H9 (cell line): ENCODE results near the gene USP7. TPM values are rescaled to one million over a fixed set of nuclear protein-coding genes. Genes with fewer than 3 reads are reported as not detected.

ENCODE experiments used
- DNase-seq: peaks from one replicate; pipeline ENCODE4 v3.0.0-alpha.2; 2017
- H2AFZ ChIP-seq: one replicate; pipeline ENCODE4 v1.6.1; 2013; ENCODE audit warnings: mild to moderate bottlenecking, low read length, control low read depth, moderate library complexity
- H2AK5ac ChIP-seq: 2 replicates; pipeline ENCODE4 v1.6.1; 2013; ENCODE audit warnings: low read length, control low read depth, mixed read lengths; ENCODE audit not compliant: insufficient read length
- H2BK120ac ChIP-seq: one replicate; pipeline ENCODE4 v1.6.1; 2013; ENCODE audit warnings: low read depth, mild to moderate bottlenecking, low read length, control low read depth, inconsistent platforms; ENCODE audit not compliant: poor library complexity, severe bottlenecking
- H2BK12ac ChIP-seq: 2 replicates; pipeline ENCODE4 v1.6.1; 2013; ENCODE audit warnings: low read length, control low read depth, mixed read lengths, low read depth; ENCODE audit not compliant: insufficient read length
- H2BK15ac ChIP-seq: 2 replicates; pipeline ENCODE4 v1.6.1; 2013; ENCODE audit warnings: low read depth, low read length, control low read depth
- H2BK20ac ChIP-seq: one replicate; pipeline ENCODE4 v1.6.1; 2013; ENCODE audit warnings: low read depth, mild to moderate bottlenecking, low read length, control low read depth, inconsistent platforms; ENCODE audit not compliant: poor library complexity, severe bottlenecking
- H2BK5ac ChIP-seq: 2 replicates; pipeline ENCODE4 v1.6.1; 2013; ENCODE audit warnings: low read length, control low read depth, mixed read lengths; ENCODE audit not compliant: insufficient read length
- H3K14ac ChIP-seq: 2 replicates; pipeline ENCODE4 v1.6.1; 2013; ENCODE audit warnings: low read length, control low read depth; ENCODE audit not compliant: insufficient read depth
- H3K18ac ChIP-seq: 2 replicates; pipeline ENCODE4 v1.6.1; 2013; ENCODE audit warnings: low read depth, mild to moderate bottlenecking, mixed read lengths, low read length, control low read depth; ENCODE audit not compliant: insufficient read length
- H3K23ac ChIP-seq: 2 replicates; pipeline ENCODE4 v1.6.1; 2013; ENCODE audit warnings: low read length, control low read depth, mixed read lengths, low read depth; ENCODE audit not compliant: insufficient read length
- H3K23me2 ChIP-seq: 2 replicates; pipeline ENCODE4 v1.6.1; 2013; ENCODE audit warnings: low read depth, mild to moderate bottlenecking, mixed read lengths, low read length, control low read depth; ENCODE audit not compliant: insufficient read length, poor library complexity, severe bottlenecking
- H3K27ac ChIP-seq: 2 replicates; pipeline ENCODE4 v1.5.1; 2013; ENCODE audit warnings: low read length, control low read depth, mixed read lengths, low read depth; ENCODE audit not compliant: insufficient read length
- H3K27me3 ChIP-seq: 2 replicates; pipeline ENCODE4 v1.6.1; 2013; ENCODE audit warnings: low read length, control low read depth, inconsistent platforms; ENCODE audit not compliant: insufficient read depth
- H3K4ac ChIP-seq: 2 replicates; pipeline ENCODE4 v1.6.1; 2013; ENCODE audit warnings: low read depth, mild to moderate bottlenecking, control low read depth, inconsistent platforms, low read length, moderate library complexity
- H3K4me1 ChIP-seq: 2 replicates; pipeline ENCODE4 v1.6.1; 2013; ENCODE audit warnings: low read length, control low read depth, inconsistent platforms; ENCODE audit not compliant: insufficient read depth
- H3K4me2 ChIP-seq: 2 replicates; pipeline ENCODE4 v1.6.1; 2013; ENCODE audit warnings: low read length, control low read depth, mixed read lengths; ENCODE audit not compliant: insufficient read length, insufficient read depth
- H3K56ac ChIP-seq: 2 replicates; pipeline ENCODE4 v1.6.1; 2013; ENCODE audit warnings: low read depth, mild to moderate bottlenecking, mixed read lengths, low read length, control low read depth; ENCODE audit not compliant: insufficient read length
- H3K79me1 ChIP-seq: 2 replicates; pipeline ENCODE4 v1.6.1; 2013; ENCODE audit warnings: low read depth, mild to moderate bottlenecking, moderate library complexity, low read length, control low read depth, inconsistent platforms; ENCODE audit not compliant: insufficient read depth, poor library complexity, severe bottlenecking
- H3K79me2 ChIP-seq: 2 replicates; pipeline ENCODE4 v1.6.1; 2013; ENCODE audit warnings: low read length, control low read depth, inconsistent platforms; ENCODE audit not compliant: insufficient read depth
- H3K9ac ChIP-seq: 2 replicates; pipeline ENCODE4 v1.6.1; 2013; ENCODE audit warnings: low read length, control low read depth, mixed read lengths; ENCODE audit not compliant: insufficient read length; ENCODE audit errors: extremely low read depth
- H3K9me3 ChIP-seq: one replicate; pipeline ENCODE4 v1.6.1; 2013; ENCODE audit warnings: low read depth, low read length, inconsistent platforms; ENCODE audit not compliant: control insufficient read depth
- H3T11ph ChIP-seq: one replicate; pipeline ENCODE4 v1.6.1; 2013; ENCODE audit warnings: mild to moderate bottlenecking, low read length, control low read depth, inconsistent platforms
- H4K20me1 ChIP-seq: one replicate; pipeline ENCODE4 v1.6.1; 2013; ENCODE audit not compliant: control insufficient read depth, insufficient read length, insufficient read depth
- H4K5ac ChIP-seq: 2 replicates; pipeline ENCODE4 v1.6.1; 2013; ENCODE audit warnings: low read depth, mild to moderate bottlenecking, mixed read lengths, low read length, control low read depth; ENCODE audit not compliant: insufficient read length
- H4K8ac ChIP-seq: replicated peaks from 2 replicates; pipeline ENCODE4 v1.6.1; 2013; ENCODE audit warnings: low read length, control low read depth, mixed read lengths, low read depth; ENCODE audit not compliant: insufficient read length
- H4K91ac ChIP-seq: 2 replicates; pipeline ENCODE4 v1.6.1; 2013; ENCODE audit warnings: low read depth, mild to moderate bottlenecking, moderate library complexity, mixed read lengths, low read length, control low read depth; ENCODE audit not compliant: insufficient read length
- H3K27ac Mint-ChIP-seq, 3 experiments: 2 replicates in 2 of 3; 3 replicates in 1 of 3; pipeline ENCODE4 v1.8.0; 2020 to 2021; ENCODE audit warnings: mixed read lengths in 3 of 3, mild to moderate bottlenecking in 1 of 3, moderate library complexity in 1 of 3
- H3K27me3 Mint-ChIP-seq: 2 replicates; pipeline ENCODE4 v1.8.0; 2021; ENCODE audit warnings: low read depth, mild to moderate bottlenecking, moderate library complexity, mixed read lengths
- H3K36me3 Mint-ChIP-seq, 3 experiments: 2 replicates in 2 of 3; 3 replicates in 1 of 3; pipeline ENCODE4 v1.8.0; 2020 to 2021; ENCODE audit warnings: low read depth in 3 of 3, mixed read lengths in 3 of 3; ENCODE audit not compliant: insufficient read depth in 1 of 3
- H3K4me1 Mint-ChIP-seq, 2 experiments: 2 replicates each; pipeline ENCODE4 v1.8.0; 2020; ENCODE audit warnings: mixed read lengths in 2 of 2
- H3K4me3 Mint-ChIP-seq, 2 experiments: 2 replicates in 1 of 2; 3 replicates in 1 of 2; pipeline ENCODE4 v1.8.0; 2020 to 2021; ENCODE audit warnings: mild to moderate bottlenecking in 2 of 2, mixed read lengths in 2 of 2, moderate library complexity in 1 of 2
- H3K9me3 Mint-ChIP-seq, 2 experiments: 2 replicates in 1 of 2; 3 replicates in 1 of 2; pipeline ENCODE4 v1.8.0; 2020; ENCODE audit warnings: mild to moderate bottlenecking in 2 of 2, mixed read lengths in 2 of 2, moderate library complexity in 1 of 2
- whole genome bisulfite sequencing: extraction: QIAGEN DNeasy Blood & Tissue Kit; methylation state at CpG from one replicate; pipeline ENCODE4 v1.1.7; 2013; ENCODE audit warnings: missing lambda C conversion rate, low lambda C conversion rate, mixed read lengths; ENCODE audit not compliant: insufficient read length; ENCODE audit errors: extremely low coverage; 5-methylcytosine and 5-hydroxymethylcytosine counted together
- total RNA-seq: library from RNA; stranded (reverse); gene quantifications from 2 replicates; pipeline ENCODE4 v1.2.1, GENCODE V29; 2021
- TF ChIP-seq, protein P1 (sequence below): fragments of 200-600 bp; sonication (generic); conservative IDR thresholded peaks from 3 replicates; pipeline ENCODE4 v1.8.0; 2021; ENCODE audit warnings: antibody characterized with exemption, mild to moderate bottlenecking

Gene USP7
- total RNA-seq, 1 experiment from 2014 or later, result 192 TPM

- no peak overlapping the region for H3T11ph ChIP-seq
- no peak overlapping the region for H4K5ac ChIP-seq
- no peaks in the 10 kb centered on the region for H3K27me3 ChIP-seq
- no peaks in the 10 kb centered on the region for H3K9me3 Mint-ChIP-seq
- H3K4me2 ChIP-seq, result no peak overlapping the region
- peaks cover 83 to 99% (median 97%) of the 10 kb centered on the region in 3 experiments for H3K36me3 Mint-ChIP-seq
- H3K56ac ChIP-seq, result no peak overlapping the region
- no peaks in the 10 kb centered on the region for H3K4me1 ChIP-seq
- TF ChIP-seq, protein P1, sequence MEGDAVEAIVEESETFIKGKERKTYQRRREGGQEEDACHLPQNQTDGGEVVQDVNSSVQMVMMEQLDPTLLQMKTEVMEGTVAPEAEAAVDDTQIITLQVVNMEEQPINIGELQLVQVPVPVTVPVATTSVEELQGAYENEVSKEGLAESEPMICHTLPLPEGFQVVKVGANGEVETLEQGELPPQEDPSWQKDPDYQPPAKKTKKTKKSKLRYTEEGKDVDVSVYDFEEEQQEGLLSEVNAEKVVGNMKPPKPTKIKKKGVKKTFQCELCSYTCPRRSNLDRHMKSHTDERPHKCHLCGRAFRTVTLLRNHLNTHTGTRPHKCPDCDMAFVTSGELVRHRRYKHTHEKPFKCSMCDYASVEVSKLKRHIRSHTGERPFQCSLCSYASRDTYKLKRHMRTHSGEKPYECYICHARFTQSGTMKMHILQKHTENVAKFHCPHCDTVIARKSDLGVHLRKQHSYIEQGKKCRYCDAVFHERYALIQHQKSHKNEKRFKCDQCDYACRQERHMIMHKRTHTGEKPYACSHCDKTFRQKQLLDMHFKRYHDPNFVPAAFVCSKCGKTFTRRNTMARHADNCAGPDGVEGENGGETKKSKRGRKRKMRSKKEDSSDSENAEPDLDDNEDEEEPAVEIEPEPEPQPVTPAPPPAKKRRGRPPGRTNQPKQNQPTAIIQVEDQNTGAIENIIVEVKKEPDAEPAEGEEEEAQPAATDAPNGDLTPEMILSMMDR, result no peak
- no peak overlapping the region for H3K4ac ChIP-seq
- H3K27ac Mint-ChIP-seq, result no peak overlapping the region
- H3K79me2 ChIP-seq, result no peaks in the 10 kb centered on the region
- H3K14ac ChIP-seq, result no peak overlapping the region
- no peak overlapping the region for H2BK15ac ChIP-seq
- H3K4me3 Mint-ChIP-seq, result no peak overlapping the region
- H3K79me1 ChIP-seq, result no peaks in the 10 kb centered on the region
- H3K9ac ChIP-seq, result no peak overlapping the region
- no CpG with 5 or more reads among the region's 3 CpGs for WGBS
- no peak overlapping the region for H3K27ac ChIP-seq
- no peak overlapping the region for H2BK20ac ChIP-seq
- DNase-seq, result no peak
- H3K23me2 ChIP-seq, result no peaks in the 10 kb centered on the region
- no peak overlapping the region for H2BK12ac ChIP-seq
- H2AK5ac ChIP-seq, result no peak overlapping the region
- H4K91ac ChIP-seq, result no peak overlapping the region
- H3K4me1 Mint-ChIP-seq, result peaks cover 0 to 9% of the 10 kb centered on the region in 2 experiments; a peak in 2 of 4 replicates
- H3K27me3 Mint-ChIP-seq, result no peaks in the 10 kb centered on the region
- H2AFZ ChIP-seq, result no peak overlapping the region
- H2BK120ac ChIP-seq, result no peak overlapping the region
- H4K20me1 ChIP-seq, result no peaks in the 10 kb centered on the region
- H2BK5ac ChIP-seq, result no peak overlapping the region
- no peak overlapping the region for H3K23ac ChIP-seq
- no peak overlapping the region for H4K8ac ChIP-seq
- H3K18ac ChIP-seq, result no peak overlapping the region
- no peaks in the 10 kb centered on the region for H3K9me3 ChIP-seq
Measured at GRCh38 chr16:8898660-8899318, 64.9 kb downstream of the USP7 start.
